CD4-positive, CD25-positive, alpha-beta regulatory T cell (primary cell): ENCODE data around the gene TARS3. TPM values are rescaled to one million over a fixed set of nuclear protein-coding genes. Genes with fewer than 3 reads are reported as not detected.

Experiments used
- ATAC-seq, 2 donors: fragments of 150-1000 bp; cut with Tn5 transposase; one replicate each; pipeline ENCODE4 v1.10.0; 2021; ENCODE audit warnings: low read depth in 2 of 2, moderate number of reproducible peaks in 2 of 2, moderate library complexity in 1 of 2
- DNase-seq, 3 donors: peaks; one replicate each; pipeline versions ENCODE4 v3.0.0 to v3.0.0-alpha.2; 2012 to 2022; ENCODE audit warnings: mixed read lengths in 1 of 3
- H3K27ac ChIP-seq: one replicate; pipeline ENCODE4 v1.7.0; 2013; ENCODE audit warnings: mild to moderate bottlenecking, low read length; ENCODE audit not compliant: insufficient read depth, poor library complexity, severe bottlenecking
- H3K27me3 ChIP-seq: one replicate; pipeline ENCODE4 v1.7.0; 2013; ENCODE audit warnings: low read length; ENCODE audit not compliant: control insufficient read depth, insufficient read depth
- H3K36me3 ChIP-seq: one replicate; pipeline ENCODE4 v1.7.0; 2013; ENCODE audit warnings: mild to moderate bottlenecking, low read length, moderate library complexity; ENCODE audit not compliant: control insufficient read depth, insufficient read depth
- H3K4me1 ChIP-seq: 2 replicates; pipeline ENCODE4 v1.7.0; 2013; ENCODE audit warnings: mild to moderate bottlenecking, low read length; ENCODE audit not compliant: insufficient read depth, control insufficient read depth, poor library complexity, severe bottlenecking
- H3K4me3 ChIP-seq: one replicate; pipeline ENCODE4 v1.7.0; 2013; ENCODE audit warnings: low read depth, mild to moderate bottlenecking, low read length, moderate library complexity
- H3K9me3 ChIP-seq, 2 experiments: 1 replicate in 1 of 2; 2 replicates in 1 of 2; pipeline ENCODE4 v1.7.0; 2013; ENCODE audit warnings: low read length in 2 of 2, mild to moderate bottlenecking in 1 of 2, moderate library complexity in 1 of 2; ENCODE audit not compliant: control insufficient read depth in 2 of 2
- H3K27ac Mint-ChIP-seq, 3 donors: one replicate each; pipeline ENCODE4 v1.8.0; 2020 to 2022; ENCODE audit warnings: mild to moderate bottlenecking in 3 of 3, mixed read lengths in 3 of 3, moderate library complexity in 2 of 3
- H3K27me3 Mint-ChIP-seq: one replicate; pipeline ENCODE4 v1.8.0; 2022; ENCODE audit warnings: mild to moderate bottlenecking, mixed read lengths
- H3K36me3 Mint-ChIP-seq: one replicate; pipeline ENCODE4 v1.8.0; 2020; ENCODE audit warnings: mixed read lengths
- H3K4me1 Mint-ChIP-seq, 4 donors: one replicate each; pipeline ENCODE4 v1.8.0; 2020 to 2022; ENCODE audit warnings: mixed read lengths in 4 of 4, mild to moderate bottlenecking in 1 of 4
- H3K4me3 Mint-ChIP-seq, 4 donors: one replicate each; pipeline ENCODE4 v1.8.0; 2020 to 2022; ENCODE audit warnings: mild to moderate bottlenecking in 4 of 4, mixed read lengths in 4 of 4, moderate library complexity in 3 of 4
- H3K9me3 Mint-ChIP-seq, 7 donors: one replicate each; pipeline ENCODE4 v1.8.0; 2020 to 2022; ENCODE audit warnings: mixed read lengths in 7 of 7, mild to moderate bottlenecking in 3 of 7, moderate library complexity in 2 of 7
- polyA plus RNA-seq, 4 donors: library from polyadenylated mRNA; unstranded; fragments of 300-500 nt; fragmentation: Illumina TruSeq; gene quantifications; one replicate each; pipeline ENCODE4 v1.2.3, GENCODE V29; 2021
- total RNA-seq: library from RNA; stranded (reverse); gene quantifications from one replicate; pipeline ENCODE4 v1.2.3, GENCODE V29; 2022

TARS3 gene
- total and polyA plus RNA-seq, 5 donors from 2014 or later, result 6.5 to 15.9 (median 9.1) TPM

GRCh38 chr15:101652786-101653430, 71.4 kb downstream of the TARS3 start:
- DNase-seq (no peak), ATAC-seq (no peak)
- Histone ChIP-seq H3K9me3 (no peaks in the 10 kb centered on the region), H3K27me3 (no peaks in the 10 kb centered on the region), H3K4me1 (peaks cover 39% of the 10 kb centered on the region), H3K27ac (peak overlapping the region; percentile 95), H3K36me3 (peaks cover 29% of the 10 kb centered on the region), H3K4me3 (peak overlapping the region; percentile 69)
- Mint-ChIP-seq H3K4me3 (peak overlapping the region; percentile 93 to 98 (median 96)), H3K27ac (peak overlapping the region; percentile 96 to 97 (median 96)), H3K4me1 (peaks cover 20 to 52% (median 28%) of the 10 kb centered on the region in 4 donors), H3K27me3 (no peaks in the 10 kb centered on the region), H3K9me3 (no peaks in the 10 kb centered on the region), H3K36me3 (peaks cover 14% of the 10 kb centered on the region)

- peak; percentile 92 to 94 for ATAC-seq
- H3K4me3 ChIP-seq, result peak within 1 kb of the TSS; percentile 97
Measured at GRCh38 chr15:101652098-101652785, 72.0 kb downstream of the TARS3 start, which contains the start of gene TM2D3. Gene TM2D3, minus strand, starts transcription at chr15:101652381. Its CDS starts 20 bp downstream, at chr15:101652361.

GRCh38 chr15:101651554-101652097, 72.6 kb downstream of the TARS3 start:
- peak in 1 of 3 donors; percentile 17 for DNase-seq
- peak overlapping the region; percentile 93 to 98 (median 96) for H3K4me3 Mint-ChIP-seq
- peaks cover 23 to 60% (median 28%) of the 10 kb centered on the region in 4 donors for H3K4me1 Mint-ChIP-seq

More at GRCh38 chr15:101652098-101652785, 72.0 kb downstream of the TARS3 start, which contains the start of gene TM2D3:
- no peaks in the 10 kb centered on the region for H3K9me3 ChIP-seq
- H3K4me1 ChIP-seq, result peaks cover 39% of the 10 kb centered on the region
- H3K36me3 ChIP-seq, result peaks cover 32% of the 10 kb centered on the region
- Mint-ChIP-seq H3K27me3 (no peaks in the 10 kb centered on the region), H3K4me1 (peaks cover 22 to 54% (median 28%) of the 10 kb centered on the region in 4 donors), H3K4me3 (peak within 1 kb of the TSS; percentile 93 to 98 (median 96)), H3K27ac (peak within 1 kb of the TSS; percentile 96 to 97 (median 97)), H3K9me3 (no peaks in the 10 kb centered on the region), H3K36me3 (peaks cover 14% of the 10 kb centered on the region)
- no peaks in the 10 kb centered on the region for H3K27me3 ChIP-seq
- H3K27ac ChIP-seq, result peak within 1 kb of the TSS; percentile 95
- DNase-seq, result peak; percentile 92 to 96 (median 96)

GRCh38 chr15:101650145-101650544, 74.1 kb downstream of the TARS3 start:
- H3K27me3 Mint-ChIP-seq, result no peaks in the 10 kb centered on the region
- DNase-seq, result no peak
- peaks cover 46% of the 10 kb centered on the region for H3K36me3 ChIP-seq
- no peak for ATAC-seq
- peak overlapping the region; percentile 88 to 98 (median 94) for H3K4me3 Mint-ChIP-seq
- H3K4me1 Mint-ChIP-seq, result peaks cover 24 to 70% (median 33%) of the 10 kb centered on the region in 4 donors
- H3K4me1 ChIP-seq, result peaks cover 39% of the 10 kb centered on the region
- peaks cover 16% of the 10 kb centered on the region for H3K36me3 Mint-ChIP-seq
- H3K9me3 Mint-ChIP-seq, result no peaks in the 10 kb centered on the region
- no peaks in the 10 kb centered on the region for H3K27me3 ChIP-seq
- H3K9me3 ChIP-seq, result no peaks in the 10 kb centered on the region
- H3K27ac ChIP-seq, result peak overlapping the region; percentile 55
- peak overlapping the region; percentile 29 to 96 (median 59) for H3K27ac Mint-ChIP-seq
- H3K4me3 ChIP-seq, result peak overlapping the region; percentile 97

More at GRCh38 chr15:101651554-101652097, 72.6 kb downstream of the TARS3 start:
- Mint-ChIP-seq H3K27ac (peak overlapping the region; percentile 96 to 97 (median 97)), H3K36me3 (peaks cover 14% of the 10 kb centered on the region), H3K9me3 (no peaks in the 10 kb centered on the region), H3K27me3 (no peaks in the 10 kb centered on the region)
- peak; percentile 35 to 40 for ATAC-seq
- Histone ChIP-seq H3K4me1 (peaks cover 39% of the 10 kb centered on the region), H3K9me3 (no peaks in the 10 kb centered on the region), H3K36me3 (peaks cover 38% of the 10 kb centered on the region), H3K27ac (peak overlapping the region; percentile 95), H3K27me3 (no peaks in the 10 kb centered on the region), H3K4me3 (peak overlapping the region; percentile 97)

- ATAC-seq (no peak), DNase-seq (no peak)
- Mint-ChIP-seq H3K9me3 (no peaks in the 10 kb centered on the region), H3K36me3 (peaks cover 21% of the 10 kb centered on the region), H3K27me3 (no peaks in the 10 kb centered on the region), H3K4me1 (peaks cover 24 to 66% (median 30%) of the 10 kb centered on the region in 4 donors), H3K27ac (no peak overlapping the region), H3K4me3 (peak overlapping the region in 2 of 4 donors; percentile 43 to 98)
- H3K27ac ChIP-seq, result no peak overlapping the region
- no peak overlapping the region for H3K4me3 ChIP-seq
- no peaks in the 10 kb centered on the region for H3K27me3 ChIP-seq
- peaks cover 39% of the 10 kb centered on the region for H3K4me1 ChIP-seq
- no peaks in the 10 kb centered on the region for H3K9me3 ChIP-seq
- H3K36me3 ChIP-seq, result peaks cover 62% of the 10 kb centered on the region
Measured at GRCh38 chr15:101648356-101648755, 75.9 kb downstream of the TARS3 start.

GRCh38 chr15:101647251-101647650, 77.0 kb downstream of the TARS3 start:
- H3K4me3 Mint-ChIP-seq, result peak overlapping the region in 1 of 4 donors; percentile 38
- no peaks in the 10 kb centered on the region for H3K27me3 ChIP-seq
- no peak overlapping the region for H3K4me3 ChIP-seq
- ATAC-seq (no peak), DNase-seq (no peak)
- H3K9me3 ChIP-seq, result no peaks in the 10 kb centered on the region
- H3K27ac ChIP-seq, result no peak overlapping the region
- H3K36me3 Mint-ChIP-seq, result peaks cover 21% of the 10 kb centered on the region
- H3K27me3 Mint-ChIP-seq, result no peaks in the 10 kb centered on the region
- H3K36me3 ChIP-seq, result peaks cover 65% of the 10 kb centered on the region
- H3K4me1 ChIP-seq, result peaks cover 35% of the 10 kb centered on the region
- H3K27ac Mint-ChIP-seq, result no peak overlapping the region
- H3K9me3 Mint-ChIP-seq, result no peaks in the 10 kb centered on the region
- peaks cover 28 to 69% (median 35%) of the 10 kb centered on the region in 4 donors for H3K4me1 Mint-ChIP-seq

- Mint-ChIP-seq H3K27me3 (no peaks in the 10 kb centered on the region), H3K4me3 (peak overlapping the region in 1 of 4 donors; percentile 54), H3K36me3 (peaks cover 21% of the 10 kb centered on the region), H3K4me1 (peaks cover 34 to 73% (median 40%) of the 10 kb centered on the region in 4 donors), H3K9me3 (no peaks in the 10 kb centered on the region), H3K27ac (no peak overlapping the region)
- Histone ChIP-seq H3K27me3 (no peaks in the 10 kb centered on the region), H3K4me1 (peaks cover 40% of the 10 kb centered on the region), H3K36me3 (peaks cover 67% of the 10 kb centered on the region), H3K27ac (no peak overlapping the region), H3K9me3 (no peaks in the 10 kb centered on the region), H3K4me3 (no peak overlapping the region)
- DNase-seq (no peak), ATAC-seq (no peak)
Measured at GRCh38 chr15:101646672-101647071, 77.6 kb downstream of the TARS3 start.
